ENCODE results near the gene PDILT.

Gene PDILT

DNA sequence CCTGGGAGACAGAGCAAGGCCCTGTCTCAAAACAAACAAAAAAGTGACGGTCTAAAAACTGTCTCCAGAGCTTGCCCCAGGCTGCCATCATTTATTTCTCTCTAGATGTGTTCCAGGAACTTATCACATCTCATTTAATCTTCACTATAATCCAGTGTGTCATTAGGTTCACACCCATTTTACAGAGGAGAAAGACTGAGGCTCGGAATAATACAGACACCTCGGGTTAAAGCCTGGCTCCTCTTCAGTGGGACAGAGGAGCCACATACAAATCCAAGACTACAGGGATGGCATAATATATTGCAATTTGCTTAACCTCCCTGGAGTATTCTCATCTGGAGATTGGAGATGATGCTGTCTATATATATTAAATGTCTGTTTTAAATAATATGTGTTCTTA is 5.9 kb downstream of the PDILT start:
- TF ChIP-seq, protein P1, sequence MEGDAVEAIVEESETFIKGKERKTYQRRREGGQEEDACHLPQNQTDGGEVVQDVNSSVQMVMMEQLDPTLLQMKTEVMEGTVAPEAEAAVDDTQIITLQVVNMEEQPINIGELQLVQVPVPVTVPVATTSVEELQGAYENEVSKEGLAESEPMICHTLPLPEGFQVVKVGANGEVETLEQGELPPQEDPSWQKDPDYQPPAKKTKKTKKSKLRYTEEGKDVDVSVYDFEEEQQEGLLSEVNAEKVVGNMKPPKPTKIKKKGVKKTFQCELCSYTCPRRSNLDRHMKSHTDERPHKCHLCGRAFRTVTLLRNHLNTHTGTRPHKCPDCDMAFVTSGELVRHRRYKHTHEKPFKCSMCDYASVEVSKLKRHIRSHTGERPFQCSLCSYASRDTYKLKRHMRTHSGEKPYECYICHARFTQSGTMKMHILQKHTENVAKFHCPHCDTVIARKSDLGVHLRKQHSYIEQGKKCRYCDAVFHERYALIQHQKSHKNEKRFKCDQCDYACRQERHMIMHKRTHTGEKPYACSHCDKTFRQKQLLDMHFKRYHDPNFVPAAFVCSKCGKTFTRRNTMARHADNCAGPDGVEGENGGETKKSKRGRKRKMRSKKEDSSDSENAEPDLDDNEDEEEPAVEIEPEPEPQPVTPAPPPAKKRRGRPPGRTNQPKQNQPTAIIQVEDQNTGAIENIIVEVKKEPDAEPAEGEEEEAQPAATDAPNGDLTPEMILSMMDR (conservative IDR thresholded peaks at IDR 0.05; ENCODE audit: low read depth, low read length), result no peak
- H3K9ac ChIP-seq, result no peak overlapping the region

DNA sequence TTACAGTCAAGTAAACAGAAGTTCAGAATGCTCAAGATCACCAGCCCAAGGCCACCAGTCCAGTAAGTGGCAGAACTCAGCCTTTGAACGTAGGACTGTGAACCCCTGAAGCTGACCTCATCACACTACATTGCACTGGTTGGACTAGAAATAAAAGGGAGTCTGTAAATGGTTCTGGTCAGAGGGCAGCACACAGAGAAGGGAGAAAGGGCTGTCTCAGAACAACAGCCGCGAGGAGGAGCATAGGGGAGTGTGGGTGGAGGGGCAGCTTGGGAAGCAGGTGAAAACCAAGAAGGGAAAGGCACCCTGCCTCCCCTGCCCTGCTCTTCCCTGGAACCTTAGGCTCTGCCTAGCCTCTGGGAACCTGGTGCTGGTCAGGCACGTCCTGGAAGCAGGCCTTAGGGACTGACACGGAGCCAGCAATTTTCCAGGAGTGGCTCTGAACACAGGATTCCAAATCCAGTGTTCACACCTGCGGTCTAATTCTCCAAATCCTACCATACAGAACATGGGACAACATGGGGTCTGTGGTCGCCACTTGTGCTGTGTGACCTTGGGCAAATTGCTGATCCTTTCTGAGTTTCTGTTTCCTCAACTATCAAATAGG is 7.0 kb downstream of the PDILT start:
- no peaks in the 10 kb centered on the region for H4K20me1 ChIP-seq (ENCODE audit: insufficient read depth)
- no peak overlapping the region for H3K9ac ChIP-seq
- H3K27ac ChIP-seq, result no peak overlapping the region
- H3K79me2 ChIP-seq (ENCODE audit: insufficient read depth, low read depth), result no peaks in the 10 kb centered on the region
- no peaks in the 10 kb centered on the region for H3K27me3 ChIP-seq (ENCODE audit: insufficient read depth, low read depth)
- H2AFZ ChIP-seq (ENCODE audit: low read depth), result no peak overlapping the region
- H3K36me3 ChIP-seq (ENCODE audit: insufficient read depth), result no peaks in the 10 kb centered on the region
- H3K4me2 ChIP-seq, result no peak overlapping the region
- no peak overlapping the region for H3K4me3 ChIP-seq (IDR thresholded peaks at IDR 0.05; ENCODE audit: insufficient read depth, low read depth, low read length)
- TF ChIP-seq, protein P1 (conservative IDR thresholded peaks at IDR 0.05; ENCODE audit: low read depth, low read length), result no peak
- no peaks in the 10 kb centered on the region for H3K4me1 ChIP-seq (ENCODE audit: low read depth, poor library complexity, severe bottlenecking)

More for the DNA sequence above, 5.9 kb downstream of the PDILT start:
- no peaks in the 10 kb centered on the region for H3K36me3 ChIP-seq (ENCODE audit: insufficient read depth)
- H3K4me2 ChIP-seq, result no peak overlapping the region
- no peak overlapping the region for H3K4me3 ChIP-seq (IDR thresholded peaks at IDR 0.05; ENCODE audit: insufficient read depth, low read depth, low read length)
- H4K20me1 ChIP-seq (ENCODE audit: insufficient read depth), result no peaks in the 10 kb centered on the region
- no peak overlapping the region for H3K27ac ChIP-seq
- no peaks in the 10 kb centered on the region for H3K4me1 ChIP-seq (ENCODE audit: low read depth, poor library complexity, severe bottlenecking)
- H3K79me2 ChIP-seq (ENCODE audit: insufficient read depth, low read depth), result no peaks in the 10 kb centered on the region
- no peaks in the 10 kb centered on the region for H3K27me3 ChIP-seq (ENCODE audit: insufficient read depth, low read depth)
- no peak overlapping the region for H2AFZ ChIP-seq (ENCODE audit: low read depth)

DNA sequence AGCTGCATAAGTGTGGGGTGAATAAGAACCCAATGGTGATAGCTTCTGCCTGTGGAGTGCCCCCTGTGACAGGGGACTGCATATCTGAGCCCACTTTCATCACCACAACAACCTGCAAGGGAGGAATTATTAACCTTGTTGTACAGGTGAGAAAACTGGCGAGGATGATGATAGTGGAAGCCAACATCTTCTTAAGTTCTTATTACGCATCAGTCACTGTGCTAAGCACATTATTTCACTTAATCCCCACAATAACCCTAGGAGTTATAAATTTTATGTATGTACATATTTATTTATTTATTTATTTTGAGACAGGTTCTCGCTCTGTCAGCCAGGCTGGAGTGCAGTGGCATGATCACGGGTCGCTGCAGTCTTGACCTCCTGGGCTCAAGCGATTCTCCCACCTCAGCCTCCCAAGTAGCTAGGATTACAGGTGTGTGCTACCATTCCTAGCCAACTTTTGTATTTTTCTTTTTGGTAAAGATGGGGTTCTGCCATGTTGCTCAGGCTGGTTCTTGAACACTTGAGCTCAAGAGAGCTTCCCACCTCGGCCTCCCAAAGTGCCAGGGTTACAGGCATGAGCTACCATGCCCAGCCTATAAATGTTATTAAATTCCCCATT is 7.6 kb downstream of the PDILT start:
- Histone ChIP-seq H3K36me3 (ENCODE audit: insufficient read depth) (no peaks in the 10 kb centered on the region), H3K9ac (no peak overlapping the region), H4K20me1 (ENCODE audit: insufficient read depth) (no peaks in the 10 kb centered on the region), H3K27me3 (ENCODE audit: insufficient read depth, low read depth) (no peaks in the 10 kb centered on the region), H3K4me3 (IDR thresholded peaks at IDR 0.05; ENCODE audit: insufficient read depth, low read depth, low read length) (no peak overlapping the region), H2AFZ (ENCODE audit: low read depth) (no peak overlapping the region), H3K27ac (no peak overlapping the region), H3K79me2 (ENCODE audit: insufficient read depth, low read depth) (no peaks in the 10 kb centered on the region), H3K4me1 (ENCODE audit: low read depth, poor library complexity, severe bottlenecking) (no peaks in the 10 kb centered on the region), H3K4me2 (no peak overlapping the region)
- TF ChIP-seq, protein P1 (conservative IDR thresholded peaks at IDR 0.05; ENCODE audit: low read depth, low read length), result no peak

DNA sequence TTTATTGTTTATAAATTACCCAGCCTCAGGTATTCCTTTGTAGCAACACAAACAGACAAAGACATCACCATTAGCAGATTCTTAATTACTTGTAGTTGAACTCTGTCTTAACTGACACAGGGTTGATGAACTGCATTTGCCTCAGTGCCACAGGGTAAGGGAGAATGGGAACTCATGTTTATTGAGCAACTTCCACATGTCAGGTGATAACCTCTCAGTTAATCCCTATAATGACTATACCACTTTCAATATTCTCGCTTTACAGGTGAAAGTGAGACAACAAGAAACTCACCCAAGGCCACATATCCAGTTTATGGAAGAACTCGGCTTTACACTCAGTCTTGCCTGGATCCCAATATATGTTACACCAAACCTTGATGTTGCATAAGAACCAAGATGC is 8.6 kb downstream of the PDILT start:
- H3K4me2 ChIP-seq, result no peak overlapping the region
- no peaks in the 10 kb centered on the region for H4K20me1 ChIP-seq (ENCODE audit: insufficient read depth)
- H3K36me3 ChIP-seq (ENCODE audit: insufficient read depth), result no peaks in the 10 kb centered on the region
- no peaks in the 10 kb centered on the region for H3K4me1 ChIP-seq (ENCODE audit: low read depth, poor library complexity, severe bottlenecking)
- TF ChIP-seq, protein P1 (conservative IDR thresholded peaks at IDR 0.05; ENCODE audit: low read depth, low read length), result no peak
- H2AFZ ChIP-seq (ENCODE audit: low read depth), result no peak overlapping the region
- H3K27ac ChIP-seq, result no peak overlapping the region
- H3K4me3 ChIP-seq (IDR thresholded peaks at IDR 0.05; ENCODE audit: insufficient read depth, low read depth, low read length), result no peak overlapping the region
- H3K27me3 ChIP-seq (ENCODE audit: insufficient read depth, low read depth), result no peaks in the 10 kb centered on the region
- no peaks in the 10 kb centered on the region for H3K79me2 ChIP-seq (ENCODE audit: insufficient read depth, low read depth)
- no peak overlapping the region for H3K9ac ChIP-seq

Measured in KMS-11 (cell line).